Gastroesophageal sphincter (tissue), 3 donors: ENCODE data around the gene CSF3.
"Not testable (repeated sequence)": the region's sequence is repeated elsewhere in the genome, so short reads cannot be mapped to it uniquely, and the experiment has no call there.

Experiments used
- EP300 ChIP-seq: sonication (generic); formaldehyde crosslinking; IDR thresholded peaks from one replicate; pipeline ENCODE4 v1.6.1; 2017; ENCODE audit warnings: antibody characterized with exemption, mild to moderate bottlenecking
- POLR2AphosphoS5 ChIP-seq: sonication (generic); formaldehyde crosslinking; IDR thresholded peaks from one replicate; pipeline ENCODE4 v1.6.1; 2017; ENCODE audit warnings: antibody characterized with exemption
- TF ChIP-seq, protein P1 (sequence below), 4 experiments: fragments of 200-600 bp in 2 of 4; fragments of 450-650 bp in 2 of 4; sonication (generic) in 1 of 4; IDR thresholded peaks; one replicate each; pipeline ENCODE4 v1.5.1; 2017 to 2019; ENCODE audit warnings: antibody characterized with exemption in 4 of 4, mild to moderate bottlenecking in 2 of 4, moderate library complexity in 2 of 4

DNA sequence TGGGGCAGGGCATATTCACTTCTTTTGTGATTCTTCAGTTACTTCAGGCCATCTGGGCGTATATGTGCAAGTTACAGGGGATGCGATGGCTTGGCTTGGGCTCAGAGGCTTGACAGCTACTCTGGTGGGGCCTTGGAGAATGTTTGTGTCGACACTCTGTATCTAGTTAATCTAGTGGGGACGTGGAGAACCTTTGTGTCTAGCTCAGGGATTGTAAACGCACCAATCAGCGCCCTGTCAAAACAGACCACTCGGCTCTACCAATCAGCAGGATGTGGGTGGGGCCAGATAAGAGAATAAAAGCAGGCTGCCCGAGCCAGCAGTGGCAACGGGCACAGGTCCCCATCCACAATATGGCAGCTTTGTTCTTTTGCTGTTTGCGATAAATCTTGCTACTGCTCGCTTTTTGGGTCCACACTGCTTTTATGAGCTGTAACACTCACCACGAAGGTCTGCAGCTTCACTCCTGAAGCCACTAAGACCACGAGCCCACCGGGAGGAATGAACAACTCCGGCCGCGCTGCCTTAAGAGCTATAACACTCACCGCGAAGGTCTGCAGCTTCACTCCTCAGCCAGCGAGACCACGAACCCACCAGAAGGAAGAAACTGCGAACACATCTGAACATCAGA lies 3.1 kb upstream of the CSF3 start:
- TF ChIP-seq, protein P1, sequence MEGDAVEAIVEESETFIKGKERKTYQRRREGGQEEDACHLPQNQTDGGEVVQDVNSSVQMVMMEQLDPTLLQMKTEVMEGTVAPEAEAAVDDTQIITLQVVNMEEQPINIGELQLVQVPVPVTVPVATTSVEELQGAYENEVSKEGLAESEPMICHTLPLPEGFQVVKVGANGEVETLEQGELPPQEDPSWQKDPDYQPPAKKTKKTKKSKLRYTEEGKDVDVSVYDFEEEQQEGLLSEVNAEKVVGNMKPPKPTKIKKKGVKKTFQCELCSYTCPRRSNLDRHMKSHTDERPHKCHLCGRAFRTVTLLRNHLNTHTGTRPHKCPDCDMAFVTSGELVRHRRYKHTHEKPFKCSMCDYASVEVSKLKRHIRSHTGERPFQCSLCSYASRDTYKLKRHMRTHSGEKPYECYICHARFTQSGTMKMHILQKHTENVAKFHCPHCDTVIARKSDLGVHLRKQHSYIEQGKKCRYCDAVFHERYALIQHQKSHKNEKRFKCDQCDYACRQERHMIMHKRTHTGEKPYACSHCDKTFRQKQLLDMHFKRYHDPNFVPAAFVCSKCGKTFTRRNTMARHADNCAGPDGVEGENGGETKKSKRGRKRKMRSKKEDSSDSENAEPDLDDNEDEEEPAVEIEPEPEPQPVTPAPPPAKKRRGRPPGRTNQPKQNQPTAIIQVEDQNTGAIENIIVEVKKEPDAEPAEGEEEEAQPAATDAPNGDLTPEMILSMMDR (IDR thresholded peaks at IDR 0.05) = not testable (repeated sequence)
- not testable (repeated sequence) for TF ChIP-seq EP300, POLR2AphosphoS5
